BE2C (cell line): Measurements from ENCODE around the gene HMGXB4.

ENCODE experiments used
- DNase-seq: peaks from one replicate; pipeline ENCODE4 v3.0.0-alpha.2; 2020
- H3K27me3 ChIP-seq: fragments of 250-450 bp; sonication (Bioruptor Pico); 2 replicates; pipeline ENCODE4 v1.5.1; 2020; ENCODE audit warnings: mild to moderate bottlenecking
- H3K36me3 ChIP-seq: fragments of 250-450 bp; sonication (Bioruptor Pico); 2 replicates; pipeline ENCODE4 v1.5.1; 2020; ENCODE audit warnings: mild to moderate bottlenecking
- H3K4me1 ChIP-seq: fragments of 250-450 bp; sonication (Bioruptor Pico); 2 replicates; pipeline ENCODE4 v1.5.1; 2020
- H3K4me3 ChIP-seq: 2 replicates; pipeline ENCODE4 v1.5.1; 2011; ENCODE audit warnings: low read depth, low read length
- H3K9me3 ChIP-seq: fragments of 250-450 bp; sonication (Bioruptor Pico); 2 replicates; pipeline ENCODE4 v1.5.1; 2020
- TF ChIP-seq, protein P1 (sequence below): IDR thresholded peaks from 2 replicates; pipeline ENCODE4 v1.5.1; 2012; ENCODE audit warnings: mild to moderate bottlenecking, low read depth, low read length

Gene HMGXB4

DNA sequence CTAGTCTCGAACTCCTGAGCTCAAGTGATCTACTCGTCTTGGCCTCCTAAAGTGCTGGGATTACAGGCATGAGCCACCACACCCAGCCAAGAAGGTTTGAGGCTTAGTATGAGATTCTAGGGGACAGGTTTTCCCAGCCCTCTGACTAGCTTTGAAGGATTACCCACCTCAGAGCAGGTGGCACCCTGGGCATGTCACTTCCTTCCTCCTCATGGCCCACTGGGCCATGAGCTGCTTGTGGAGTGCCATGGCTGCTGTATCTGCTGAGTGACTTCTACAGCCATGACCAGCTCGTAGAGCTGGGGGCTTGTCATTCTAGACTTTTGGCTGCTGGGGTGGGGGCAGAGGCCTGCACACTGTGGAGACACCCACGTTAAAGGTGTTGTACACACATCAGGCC is 67.5 kb downstream of the HMGXB4 start:
- TF ChIP-seq, protein P1, sequence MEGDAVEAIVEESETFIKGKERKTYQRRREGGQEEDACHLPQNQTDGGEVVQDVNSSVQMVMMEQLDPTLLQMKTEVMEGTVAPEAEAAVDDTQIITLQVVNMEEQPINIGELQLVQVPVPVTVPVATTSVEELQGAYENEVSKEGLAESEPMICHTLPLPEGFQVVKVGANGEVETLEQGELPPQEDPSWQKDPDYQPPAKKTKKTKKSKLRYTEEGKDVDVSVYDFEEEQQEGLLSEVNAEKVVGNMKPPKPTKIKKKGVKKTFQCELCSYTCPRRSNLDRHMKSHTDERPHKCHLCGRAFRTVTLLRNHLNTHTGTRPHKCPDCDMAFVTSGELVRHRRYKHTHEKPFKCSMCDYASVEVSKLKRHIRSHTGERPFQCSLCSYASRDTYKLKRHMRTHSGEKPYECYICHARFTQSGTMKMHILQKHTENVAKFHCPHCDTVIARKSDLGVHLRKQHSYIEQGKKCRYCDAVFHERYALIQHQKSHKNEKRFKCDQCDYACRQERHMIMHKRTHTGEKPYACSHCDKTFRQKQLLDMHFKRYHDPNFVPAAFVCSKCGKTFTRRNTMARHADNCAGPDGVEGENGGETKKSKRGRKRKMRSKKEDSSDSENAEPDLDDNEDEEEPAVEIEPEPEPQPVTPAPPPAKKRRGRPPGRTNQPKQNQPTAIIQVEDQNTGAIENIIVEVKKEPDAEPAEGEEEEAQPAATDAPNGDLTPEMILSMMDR = no peak
- Histone ChIP-seq H3K27me3 (no peaks in the 10 kb centered on the region), H3K36me3 (peaks cover 33% of the 10 kb centered on the region), H3K4me1 (no peaks in the 10 kb centered on the region), H3K4me3 (no peak overlapping the region), H3K9me3 (no peaks in the 10 kb centered on the region)
- no peak for DNase-seq

DNA sequence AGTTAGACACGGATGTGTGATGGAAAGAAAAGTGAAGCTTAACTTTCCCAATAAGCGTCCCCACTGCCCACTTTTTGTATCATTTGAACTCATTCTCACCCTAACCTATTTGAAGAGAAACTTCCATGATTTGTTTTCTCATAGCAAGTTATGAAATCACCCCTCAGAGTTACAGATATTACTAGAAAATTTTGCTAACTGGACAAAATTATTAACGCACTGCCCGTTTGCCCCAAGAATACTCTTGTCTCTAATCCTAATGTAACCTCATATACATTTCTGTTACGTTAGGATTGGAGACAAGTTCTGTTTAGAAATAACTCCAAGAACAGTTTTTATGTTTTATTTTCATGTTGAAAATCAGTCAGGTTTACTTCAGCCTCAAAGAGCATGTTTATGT is 67.9 kb downstream of the HMGXB4 start:
- DNase-seq = no peak
- peaks cover 34% of the 10 kb centered on the region for H3K36me3 ChIP-seq
- H3K4me3 ChIP-seq = no peak overlapping the region
- H3K4me1 ChIP-seq = no peaks in the 10 kb centered on the region
- TF ChIP-seq, protein P1 = no peak
- H3K9me3 ChIP-seq = no peaks in the 10 kb centered on the region
- no peaks in the 10 kb centered on the region for H3K27me3 ChIP-seq

DNA sequence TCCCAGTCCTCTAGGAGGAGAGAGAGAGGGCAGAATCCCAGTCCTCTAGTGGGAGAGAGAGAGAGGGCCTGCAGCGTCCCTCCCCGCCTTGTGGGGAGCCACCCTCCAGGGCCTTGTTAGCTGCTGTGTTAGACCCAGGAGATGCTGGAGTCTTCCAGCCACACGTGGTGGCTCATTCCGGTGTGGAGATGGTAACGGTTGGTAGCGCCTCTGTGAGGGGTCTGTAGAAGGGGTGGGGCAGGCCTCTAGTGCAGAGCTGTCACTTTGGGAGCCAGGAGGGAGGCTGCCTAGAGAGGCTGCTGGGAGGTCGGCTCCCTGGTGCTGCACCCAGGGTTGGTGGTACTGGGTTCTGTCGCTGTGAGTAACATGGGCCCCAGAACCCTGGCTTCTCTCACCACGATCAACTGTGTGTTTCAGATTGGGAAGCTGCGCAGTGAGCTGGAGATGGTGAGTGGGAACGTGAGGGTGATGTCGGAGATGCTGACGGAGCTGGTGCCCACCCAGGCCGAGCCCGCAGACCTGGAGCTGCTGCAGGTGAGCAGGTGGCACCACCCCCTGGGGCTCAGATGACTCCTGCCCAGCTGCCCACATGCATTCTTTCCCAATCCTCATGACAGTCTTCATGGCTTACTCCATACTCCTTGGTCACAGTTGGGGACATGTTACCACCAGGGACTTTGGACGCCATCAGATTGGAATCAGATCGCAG is 69.7 kb downstream of the HMGXB4 start:
- Histone ChIP-seq H3K4me3 (no peak overlapping the region), H3K9me3 (no peaks in the 10 kb centered on the region), H3K36me3 (peaks cover 38% of the 10 kb centered on the region), H3K27me3 (no peaks in the 10 kb centered on the region), H3K4me1 (peaks cover 3% of the 10 kb centered on the region; the same call in 1 of the 2 replicates)
- TF ChIP-seq, protein P1 = no peak
- DNase-seq = no peak

DNA sequence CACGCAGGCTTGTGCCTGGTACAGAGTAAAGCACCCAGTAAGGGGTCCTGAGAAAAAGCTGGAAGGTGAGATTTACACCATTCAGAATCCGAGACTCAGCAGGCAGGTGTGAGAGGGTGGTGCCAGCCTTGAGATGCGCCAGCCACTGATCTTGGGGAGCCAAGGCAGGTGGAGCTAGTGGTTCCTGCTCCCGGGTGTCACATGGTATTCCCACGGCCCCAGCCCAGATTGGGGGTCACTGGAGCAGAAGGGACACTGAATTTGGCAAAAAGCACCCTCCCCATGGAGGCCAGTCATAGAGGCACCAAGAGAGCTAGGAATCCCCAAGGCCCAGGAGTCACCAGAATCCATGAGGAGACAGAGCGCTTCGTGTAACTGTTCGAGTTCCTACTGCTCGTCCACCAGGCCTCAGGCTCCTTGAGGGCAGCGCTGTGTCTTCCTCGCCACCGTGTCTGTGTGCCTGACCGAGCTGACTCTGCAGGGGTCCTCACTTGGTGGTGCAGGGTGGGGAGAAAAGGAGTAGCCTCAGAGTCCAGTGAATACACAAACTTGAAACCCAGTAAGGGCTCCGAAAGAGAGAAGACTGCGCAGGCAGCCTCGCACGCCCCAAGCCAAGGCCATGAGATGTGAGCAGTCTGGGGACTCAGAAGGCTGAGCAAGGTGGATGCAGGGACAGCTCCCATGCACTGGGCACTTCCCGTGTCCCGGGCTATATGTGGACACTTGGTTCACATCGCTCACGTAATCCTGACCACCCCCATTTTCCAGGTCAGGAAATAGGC is 70.6 kb downstream of the HMGXB4 start:
- TF ChIP-seq, protein P1 = no peak
- peaks cover 39% of the 10 kb centered on the region for H3K36me3 ChIP-seq
- no peaks in the 10 kb centered on the region for H3K9me3 ChIP-seq
- peaks cover 3% of the 10 kb centered on the region; the same call in 1 of the 2 replicates for H3K4me1 ChIP-seq
- H3K27me3 ChIP-seq = no peaks in the 10 kb centered on the region
- DNase-seq = no peak
- H3K4me3 ChIP-seq = no peak overlapping the region

DNA sequence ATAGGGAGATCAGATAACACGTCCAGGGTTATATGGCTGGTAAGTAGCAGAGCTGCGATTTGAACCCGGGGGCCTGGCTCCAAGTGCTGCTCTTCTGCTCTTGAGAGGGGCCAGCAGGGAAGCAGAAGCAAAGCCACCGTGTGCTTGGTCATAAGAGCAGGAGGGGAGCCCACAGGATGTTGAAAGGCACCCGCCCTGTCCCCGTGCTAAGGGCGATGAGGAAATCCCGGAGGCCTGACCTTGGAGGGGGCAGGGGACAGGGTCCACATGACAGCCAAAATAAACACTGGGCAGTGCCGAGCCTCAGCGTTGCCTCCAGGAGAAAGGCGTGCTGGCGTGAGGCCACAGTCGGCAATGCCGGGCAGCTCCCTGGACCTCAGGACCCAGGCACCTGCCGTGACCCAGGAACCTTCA is 71.2 kb downstream of the HMGXB4 start:
- peaks cover 4% of the 10 kb centered on the region for H3K4me1 ChIP-seq
- no peak overlapping the region for H3K4me3 ChIP-seq
- TF ChIP-seq, protein P1 = no peak
- no peaks in the 10 kb centered on the region for H3K27me3 ChIP-seq
- DNase-seq = no peak
- H3K36me3 ChIP-seq = peaks cover 38% of the 10 kb centered on the region
- no peaks in the 10 kb centered on the region for H3K9me3 ChIP-seq
